ENCODE measurements around the gene OPTN.
"Not testable (repeated sequence)": the region's sequence is repeated elsewhere in the genome, so short reads cannot be mapped to it uniquely, and the experiment has no call there.

The OPTN gene

GRCh38 chr10:13089345-13089744, 10.6 kb upstream of the OPTN start:
- H3K4me3 ChIP-seq (ENCODE audit: low read length): no peak overlapping the region
- no peak for DNase-seq (ENCODE audit: low read depth)
- TF ChIP-seq CTCF (conservative IDR thresholded peaks at IDR 0.05; ENCODE audit: low read length): no peak

- DNase-seq (ENCODE audit: low read depth): no peak
- no peak for TF ChIP-seq CTCF (conservative IDR thresholded peaks at IDR 0.05; ENCODE audit: low read length)
- no peak overlapping the region for H3K4me3 ChIP-seq (ENCODE audit: low read length)
These were observed 9.7 kb upstream of the OPTN start for GRCh38 chr10:13090289-13090688.

- H3K4me3 ChIP-seq (ENCODE audit: low read length): no peak overlapping the region
- no peak for DNase-seq (ENCODE audit: low read depth)
- no peak for TF ChIP-seq CTCF (conservative IDR thresholded peaks at IDR 0.05; ENCODE audit: low read length)
These were observed 8.2 kb upstream of the OPTN start for GRCh38 chr10:13091801-13092200.

GRCh38 chr10:13092291-13093102, 7.5 kb upstream of the OPTN start:
- DNase-seq (ENCODE audit: low read depth): no peak
- TF ChIP-seq CTCF (conservative IDR thresholded peaks at IDR 0.05; ENCODE audit: low read length): no peak
- no peak overlapping the region for H3K4me3 ChIP-seq (ENCODE audit: low read length)

- H3K4me3 ChIP-seq (ENCODE audit: low read length); DNase-seq (ENCODE audit: low read depth): not testable (repeated sequence)
These were observed 5.9 kb upstream of the OPTN start for GRCh38 chr10:13094082-13094481.

- no peak overlapping the region for H3K4me3 ChIP-seq (ENCODE audit: low read length)
- no peak for DNase-seq (ENCODE audit: low read depth)
- no peak for TF ChIP-seq CTCF (conservative IDR thresholded peaks at IDR 0.05; ENCODE audit: low read length)
These were observed 4.9 kb upstream of the OPTN start for GRCh38 chr10:13095094-13095493.

- H3K4me3 ChIP-seq (ENCODE audit: low read length): no peak overlapping the region
- no peak for DNase-seq (ENCODE audit: low read depth)
- TF ChIP-seq CTCF (conservative IDR thresholded peaks at IDR 0.05; ENCODE audit: low read length): no peak
These were observed 4.0 kb upstream of the OPTN start for GRCh38 chr10:13095929-13096328.

All from AG10803 (cell line).